NCI-H2081 treated with DMSO at 0.1 percent for 48 hours (cell line): ENCODE data around the gene C1orf174.

Source experiments
- DNase-seq: peaks from one replicate; lab custom pipeline; 2025; lab: John Stamatoyannopoulos, UW

The C1orf174 gene

GRCh38 chr1:3900150-3900968, at the start of gene C1orf174:
TSS of gene C1orf174 (minus strand) at chr1:3900272. CDS start at chr1:3900186, 86 bp downstream.
- DNase-seq: peak; percentile 97

GRCh38 chr1:3948344-3948743, 48.3 kb upstream of the C1orf174 start:
- no peak for DNase-seq

GRCh38 chr1:3945916-3946840, 46.1 kb upstream of the C1orf174 start:
- DNase-seq: no peak

GRCh38 chr1:3945222-3945621, 45.1 kb upstream of the C1orf174 start:
- DNase-seq: no peak

DNA sequence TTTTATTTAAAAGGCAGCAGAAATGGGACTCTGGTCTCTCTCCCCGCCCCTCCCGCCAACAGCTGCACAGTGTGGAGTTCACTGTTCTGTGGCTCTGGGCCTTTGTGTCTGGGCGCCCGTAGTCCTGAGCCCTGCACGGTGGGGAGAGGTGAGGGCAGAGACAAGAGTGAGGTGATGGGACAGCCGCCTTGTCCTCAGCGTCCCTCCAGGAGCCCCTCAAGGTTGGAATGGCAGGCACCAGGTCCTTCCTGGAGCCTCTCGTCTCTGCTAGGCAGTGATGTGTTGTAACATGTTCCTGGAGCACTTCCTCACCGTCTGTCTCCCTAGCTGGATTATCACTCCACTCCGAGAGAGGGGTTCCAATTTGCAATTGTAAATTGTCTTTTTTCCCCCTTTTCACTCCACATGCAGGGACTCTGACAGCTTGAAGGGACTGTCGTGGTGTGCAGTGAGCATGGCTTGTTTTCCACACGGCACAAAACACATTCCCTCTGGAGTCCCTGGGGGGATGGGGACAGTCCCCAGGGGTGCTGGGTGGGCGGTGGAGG, 44.6 kb upstream of the C1orf174 start:
- DNase-seq: no peak

GRCh38 chr1:3943806-3944577, 43.9 kb upstream of the C1orf174 start:
- no peak for DNase-seq

DNA sequence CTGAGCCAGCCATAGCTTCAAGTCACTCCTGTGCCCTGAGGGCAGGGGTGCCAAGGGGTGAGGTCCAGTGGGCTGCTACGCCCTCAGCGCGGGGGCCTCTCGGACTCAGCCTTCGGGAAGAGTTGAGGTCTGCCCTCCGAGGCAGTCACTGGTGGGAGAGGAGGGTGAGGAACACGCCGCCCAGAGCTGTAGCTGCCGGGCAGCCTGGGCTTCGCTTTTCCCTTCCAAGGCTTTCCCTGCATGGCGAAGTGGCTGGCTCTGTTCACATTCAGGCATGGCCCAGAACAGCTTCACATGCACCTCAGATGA, 43.0 kb upstream of the C1orf174 start:
- DNase-seq: no peak

DNA sequence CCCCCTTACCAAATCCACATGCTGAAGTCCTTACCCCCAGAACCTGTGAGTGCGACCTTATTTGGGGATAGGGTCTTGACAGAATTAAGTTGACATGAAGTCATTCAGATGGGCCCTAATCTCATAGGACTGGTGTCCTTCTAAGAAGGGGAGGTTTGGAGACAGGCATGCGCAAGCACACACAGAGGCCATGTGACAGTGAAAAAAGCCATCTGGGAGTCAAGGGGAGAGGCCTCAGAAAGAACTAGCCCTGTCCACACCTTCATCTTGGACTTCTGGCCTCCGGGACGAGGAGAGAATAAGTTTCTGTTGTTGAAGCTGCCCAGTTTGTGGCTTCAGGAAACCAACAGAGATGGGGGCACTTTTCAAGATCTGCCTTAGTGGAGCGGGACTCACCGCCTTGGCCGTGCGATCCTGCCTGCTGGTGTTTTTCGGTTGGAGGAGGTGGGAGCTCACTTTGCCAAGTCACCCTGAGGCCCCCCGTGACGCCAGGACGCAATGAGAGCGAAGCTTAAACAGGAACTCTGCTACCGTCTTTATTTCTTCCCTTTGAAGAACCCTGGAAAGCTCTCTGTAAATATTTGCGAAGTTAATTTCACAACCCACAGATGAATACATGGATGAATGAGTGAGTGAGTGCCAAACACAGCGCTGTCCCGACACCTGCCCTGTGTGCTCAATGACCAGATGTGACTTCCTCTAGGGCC, 42.5 kb upstream of the C1orf174 start:
- DNase-seq: no peak

DNA sequence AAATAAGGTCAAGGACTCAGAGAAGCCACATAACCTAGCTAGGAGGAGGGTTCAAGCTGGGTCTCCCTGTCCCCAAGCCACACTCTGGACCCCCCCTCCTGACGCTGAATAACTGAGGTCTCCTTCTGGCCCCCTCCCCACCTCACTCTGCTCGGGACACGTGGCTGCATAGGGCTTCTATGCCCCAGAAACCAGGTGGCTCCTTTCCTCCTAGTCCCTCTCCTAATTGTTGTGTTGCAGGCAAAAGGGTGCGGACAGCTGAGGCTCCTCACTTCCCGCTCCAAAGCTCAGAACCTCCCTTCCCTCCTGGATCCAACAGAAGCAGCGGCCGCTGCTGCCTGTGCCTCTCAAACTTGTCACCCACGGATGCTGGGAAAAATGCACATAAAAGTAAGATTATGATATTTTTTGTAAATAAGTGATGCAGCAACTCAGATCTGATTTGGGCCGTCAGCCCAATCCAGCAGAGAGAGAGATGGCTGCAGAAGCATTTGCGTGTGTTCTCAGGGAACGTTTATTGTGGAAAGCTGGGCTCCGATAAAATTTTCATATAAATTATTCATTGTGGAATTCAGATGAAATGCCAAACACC, 40.8 kb upstream of the C1orf174 start:
- no peak for DNase-seq

- no peak for DNase-seq
Observed at GRCh38 chr1:3940081-3940753, 40.1 kb upstream of the C1orf174 start.

GRCh38 chr1:3939242-3940080, 39.4 kb upstream of the C1orf174 start:
- DNase-seq: no peak

DNA sequence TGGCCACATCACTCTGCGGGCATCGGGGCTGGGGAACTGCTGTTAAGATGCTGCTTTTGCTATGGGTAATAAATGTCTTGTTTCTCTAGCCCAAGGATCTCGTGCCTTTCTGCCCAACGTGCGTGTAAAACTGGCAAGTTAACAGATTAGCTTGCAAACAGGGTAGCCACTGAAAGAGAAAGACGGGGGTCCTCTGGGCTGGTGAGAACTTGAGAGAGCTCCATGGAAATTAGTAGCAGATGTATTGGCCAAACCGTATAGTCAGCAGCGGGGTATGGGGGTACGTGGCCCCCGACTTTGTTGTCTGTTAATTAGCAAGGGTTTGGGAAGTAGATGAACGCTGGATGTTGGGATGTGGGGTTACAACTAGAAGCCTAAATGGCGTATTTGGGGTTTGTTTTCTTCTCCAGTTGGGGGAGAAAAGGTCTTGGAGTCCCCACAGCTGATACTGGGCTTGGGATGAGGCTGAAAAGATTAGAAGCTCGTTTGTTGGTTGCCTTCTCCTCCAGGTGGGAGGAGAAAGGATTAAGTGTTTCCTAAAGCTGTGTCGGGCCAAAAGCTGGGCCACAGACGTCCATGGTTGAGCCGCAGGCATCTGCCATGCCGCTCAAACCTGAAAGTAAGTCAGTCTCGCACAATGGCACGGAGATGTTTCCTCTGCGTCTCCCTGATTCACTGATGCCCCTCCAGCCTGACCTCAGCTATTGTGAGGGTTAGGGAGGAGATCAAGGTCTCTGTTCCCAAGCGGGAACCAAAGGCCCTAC, 32.3 kb upstream of the C1orf174 start:
- DNase-seq: no peak

GRCh38 chr1:3931007-3931912, 31.2 kb upstream of the C1orf174 start:
- DNase-seq: no peak

- no peak for DNase-seq
Observed at GRCh38 chr1:3930301-3931006, 30.4 kb upstream of the C1orf174 start.

GRCh38 chr1:3929126-3929525, 29.1 kb upstream of the C1orf174 start:
- no peak for DNase-seq

GRCh38 chr1:3928586-3928985, 28.5 kb upstream of the C1orf174 start:
- no peak for DNase-seq

DNA sequence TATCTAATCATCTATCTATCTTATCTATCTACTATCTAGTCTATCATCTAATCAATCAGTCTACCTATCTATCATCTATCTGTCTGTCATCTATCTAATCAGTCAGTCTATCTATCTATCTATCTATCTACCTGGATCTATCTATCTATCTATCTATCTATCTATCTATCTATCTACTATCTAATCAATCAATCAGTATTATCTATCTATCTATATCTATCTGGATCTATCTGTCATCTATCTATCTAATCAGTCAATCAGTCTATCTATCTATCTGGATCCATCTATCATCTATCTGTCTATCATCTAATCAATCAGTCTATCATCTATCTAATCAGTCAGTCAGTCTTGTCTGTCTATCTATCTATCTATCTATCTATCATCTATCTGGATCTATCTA, 26.9 kb upstream of the C1orf174 start:
- DNase-seq: no peak
